Esophagus (tissue), 2 donors: Measurements from ENCODE around the gene TRAF3. TPM values are rescaled to one million over a fixed set of nuclear protein-coding genes. Genes with fewer than 3 reads are reported as not detected.
A peak's percentile ranks its signal among the peaks of the same experiment; 100 is the strongest.

Source experiments
- H3K27ac ChIP-seq, 2 donors: one replicate each; pipeline ENCODE4 v1.5.1; 2013; ENCODE audit warnings: low read depth in 2 of 2, mild to moderate bottlenecking in 2 of 2, inconsistent platforms in 1 of 2, low read length in 1 of 2, moderate library complexity in 1 of 2
- H3K27me3 ChIP-seq, 2 donors: one replicate each; pipeline ENCODE4 v1.6.1; 2013; ENCODE audit warnings: low read length in 2 of 2, control low read depth in 1 of 2, mild to moderate bottlenecking in 1 of 2; ENCODE audit not compliant: insufficient read depth in 2 of 2, control insufficient read depth in 1 of 2
- H3K36me3 ChIP-seq, 2 donors: one replicate each; pipeline ENCODE4 v1.6.1; 2013; ENCODE audit warnings: low read length in 1 of 2; ENCODE audit not compliant: control insufficient read depth in 2 of 2, insufficient read depth in 2 of 2
- H3K4me1 ChIP-seq, 2 donors: one replicate each; pipeline ENCODE4 v1.6.1; 2013; ENCODE audit warnings: low read length in 1 of 2; ENCODE audit not compliant: control insufficient read depth in 2 of 2, insufficient read depth in 2 of 2
- H3K4me3 ChIP-seq, 2 donors: one replicate each; pipeline ENCODE4 v1.5.1; 2013; ENCODE audit warnings: low read length in 2 of 2, mild to moderate bottlenecking in 2 of 2, low read depth in 1 of 2, moderate library complexity in 1 of 2
- H3K9me3 ChIP-seq, 2 donors: one replicate each; pipeline ENCODE4 v1.6.1; 2013; ENCODE audit warnings: mild to moderate bottlenecking in 2 of 2, low read depth in 1 of 2, low read length in 1 of 2, moderate library complexity in 1 of 2; ENCODE audit not compliant: control insufficient read depth in 2 of 2, insufficient read depth in 1 of 2
- WGBS, 2 donors: extraction: QIAGEN DNeasy Blood & Tissue Kit; methylation state at CpG; one replicate each; pipeline ENCODE4 v1.1.7; 2013; 5-methylcytosine and 5-hydroxymethylcytosine counted together
- polyA plus RNA-seq, 2 donors: library from polyadenylated mRNA; stranded (reverse); fragments of 200-250 nt; gene quantifications; one replicate each; pipeline ENCODE4 v1.2.3, GENCODE V29; 2013
- donor health status: healthy with polysubstance abuse.
- donor health status: Bipolar disorder and iron deficiency.

TRAF3 gene
- polyA plus RNA-seq, 2 donors, result 3.8 to 4.9 TPM

GRCh38 chr14:102785595-102785963, 8.3 kb downstream of the TRAF3 start:
- H3K27me3 ChIP-seq, result no peaks in the 10 kb centered on the region
- 78 to 88% methylated on average over 3 of the region's 3 CpGs for WGBS, 2 donors
- H3K36me3 ChIP-seq, result no peaks in the 10 kb centered on the region
- H3K9me3 ChIP-seq, result no peaks in the 10 kb centered on the region
- no peak overlapping the region for H3K4me3 ChIP-seq
- H3K4me1 ChIP-seq, result peaks cover 0 to 3% of the 10 kb centered on the region in 2 donors
- H3K27ac ChIP-seq, result no peak overlapping the region

- 80 to 81% methylated on average over 4 of the region's 4 CpGs for WGBS, 2 donors
- H3K4me1 ChIP-seq, result no peaks in the 10 kb centered on the region
Observed at GRCh38 chr14:102786768-102787167, 9.5 kb downstream of the TRAF3 start.

GRCh38 chr14:102789349-102789748, 12.1 kb downstream of the TRAF3 start:
- 73 to 85% methylated on average over 5 of the region's 5 CpGs for WGBS, 2 donors
- Histone ChIP-seq H3K4me3 (no peak overlapping the region), H3K9me3 (no peaks in the 10 kb centered on the region), H3K36me3 (no peaks in the 10 kb centered on the region), H3K27me3 (no peaks in the 10 kb centered on the region), H3K4me1 (no peaks in the 10 kb centered on the region), H3K27ac (no peak overlapping the region)

More at GRCh38 chr14:102786768-102787167, 9.5 kb downstream of the TRAF3 start:
- Histone ChIP-seq H3K27ac (no peak overlapping the region), H3K36me3 (no peaks in the 10 kb centered on the region), H3K4me3 (no peak overlapping the region), H3K9me3 (no peaks in the 10 kb centered on the region), H3K27me3 (no peaks in the 10 kb centered on the region)

- Histone ChIP-seq H3K36me3 (no peaks in the 10 kb centered on the region), H3K4me3 (no peak overlapping the region), H3K27ac (no peak overlapping the region), H3K4me1 (peaks cover 0 to 5% of the 10 kb centered on the region in 2 donors), H3K27me3 (no peaks in the 10 kb centered on the region), H3K9me3 (no peaks in the 10 kb centered on the region)
- 93 to 99% methylated on average over 3 of the region's 3 CpGs for WGBS, 2 donors
Observed at GRCh38 chr14:102793531-102794328, 16.5 kb downstream of the TRAF3 start.

- 39 to 45% methylated on average over 2 of the region's 2 CpGs for WGBS, 2 donors
- peaks cover 3 to 7% of the 10 kb centered on the region in 2 donors for H3K4me1 ChIP-seq
- H3K27ac ChIP-seq, result peak overlapping the region; percentile 78 to 92
- no peaks in the 10 kb centered on the region for H3K36me3 ChIP-seq
- H3K4me3 ChIP-seq, result no peak overlapping the region
- H3K9me3 ChIP-seq, result no peaks in the 10 kb centered on the region
- no peaks in the 10 kb centered on the region for H3K27me3 ChIP-seq
Observed at GRCh38 chr14:102795060-102795925, 18.0 kb downstream of the TRAF3 start.

GRCh38 chr14:102796661-102797190, 19.5 kb downstream of the TRAF3 start:
- Histone ChIP-seq H3K36me3 (no peaks in the 10 kb centered on the region), H3K9me3 (no peaks in the 10 kb centered on the region), H3K27me3 (no peaks in the 10 kb centered on the region), H3K4me1 (peaks cover 3 to 8% of the 10 kb centered on the region in 2 donors), H3K27ac (no peak overlapping the region), H3K4me3 (no peak overlapping the region)
- 86 to 94% methylated on average over 8 of the region's 8 CpGs for WGBS, 2 donors

GRCh38 chr14:102798926-102799325, 21.7 kb downstream of the TRAF3 start:
- Histone ChIP-seq H3K27me3 (no peaks in the 10 kb centered on the region), H3K27ac (no peak overlapping the region), H3K36me3 (no peaks in the 10 kb centered on the region), H3K4me3 (no peak overlapping the region), H3K4me1 (peaks cover 3 to 8% of the 10 kb centered on the region in 2 donors), H3K9me3 (no peaks in the 10 kb centered on the region)
- 81 to 84% methylated on average over 2 of the region's 2 CpGs for WGBS, 2 donors

- WGBS, 2 donors, result 71 to 81% methylated on average over 8 of the region's 8 CpGs
- H3K9me3 ChIP-seq, result no peaks in the 10 kb centered on the region
- H3K4me1 ChIP-seq, result peaks cover 3 to 8% of the 10 kb centered on the region in 2 donors
- no peak overlapping the region for H3K4me3 ChIP-seq
- H3K27ac ChIP-seq, result no peak overlapping the region
- H3K27me3 ChIP-seq, result no peaks in the 10 kb centered on the region
- no peaks in the 10 kb centered on the region for H3K36me3 ChIP-seq
Observed at GRCh38 chr14:102799684-102800562, 22.7 kb downstream of the TRAF3 start.
